HEK293T (cell line): ENCODE data around the gene KCNMA1.

Source experiments
- CTCF ChIA-PET: fragments of 350-600 bp; formaldehyde crosslinking; extraction: SDS; loops from one replicate; lab custom pipeline; 2021; ENCODE audit warnings: antibody characterized with exemption, inconsistent platforms; lab: Yijun Ruan, JAX
- POLR2A ChIA-PET: fragments of 350-600 bp; formaldehyde crosslinking; extraction: SDS; loops from one replicate; lab custom pipeline; 2020; ENCODE audit warnings: antibody characterized with exemption, inconsistent platforms; lab: Yijun Ruan, JAX
- DNase-seq: peaks from one replicate; pipeline ENCODE4 v3.0.0; 2012; ENCODE audit warnings: mixed read lengths; ENCODE audit errors: extremely low spot score
- ARNT ChIP-seq: fragments of 450-650 bp; IDR thresholded peaks from 2 replicates; pipeline ENCODE4 v1.6.1; 2017; ENCODE audit warnings: mild to moderate bottlenecking
- BHLHE40 ChIP-seq: fragments of 450-650 bp; IDR thresholded peaks from 2 replicates; pipeline ENCODE4 v1.6.1; 2016; ENCODE audit warnings: mild to moderate bottlenecking, moderate library complexity, borderline replicate concordance
- CTBP1 ChIP-seq: fragments of 450-650 bp; IDR thresholded peaks from 2 replicates; pipeline ENCODE4 v1.6.1; 2016; ENCODE audit warnings: borderline replicate concordance
- ELF4 ChIP-seq: fragments of 450-650 bp; IDR thresholded peaks from 2 replicates; pipeline ENCODE4 v1.6.1; 2017; ENCODE audit warnings: antibody characterized with exemption
- FOXA1 ChIP-seq: fragments of 450-650 bp; IDR thresholded peaks from 2 replicates; pipeline ENCODE4 v1.6.1; 2016; ENCODE audit warnings: mild to moderate bottlenecking
- FOXK2 ChIP-seq: fragments of 450-650 bp; IDR thresholded peaks from 2 replicates; pipeline ENCODE4 v1.6.1; 2016; ENCODE audit warnings: mild to moderate bottlenecking
- FOXM1 ChIP-seq: fragments of 450-650 bp; IDR thresholded peaks from 2 replicates; pipeline ENCODE4 v1.6.1; 2017; ENCODE audit warnings: mild to moderate bottlenecking, borderline replicate concordance
- HDGF ChIP-seq: fragments of 450-650 bp; IDR thresholded peaks from 2 replicates; pipeline ENCODE4 v1.6.1; 2017; ENCODE audit warnings: antibody characterized with exemption, borderline replicate concordance
- L3MBTL2 ChIP-seq: fragments of 450-650 bp; conservative IDR thresholded peaks from 2 replicates; pipeline ENCODE4 v1.6.1; 2016; ENCODE audit warnings: mild to moderate bottlenecking
- LEF1 ChIP-seq: fragments of 450-650 bp; IDR thresholded peaks from 2 replicates; pipeline ENCODE4 v1.6.1; 2017; ENCODE audit warnings: mild to moderate bottlenecking, borderline replicate concordance
- NFRKB ChIP-seq: fragments of 450-650 bp; IDR thresholded peaks from 2 replicates; pipeline ENCODE4 v1.6.1; 2016; ENCODE audit warnings: mild to moderate bottlenecking, moderate library complexity
- PKNOX1 ChIP-seq: fragments of 450-650 bp; IDR thresholded peaks from 2 replicates; pipeline ENCODE4 v1.6.1; 2016
- SP1 ChIP-seq: fragments of 450-650 bp; IDR thresholded peaks from 2 replicates; pipeline ENCODE4 v1.6.1; 2017
- SUZ12 ChIP-seq: fragments of 450-650 bp; IDR thresholded peaks from 2 replicates; pipeline ENCODE4 v1.6.1; 2016; ENCODE audit warnings: mild to moderate bottlenecking
- TARDBP ChIP-seq: fragments of 450-650 bp; IDR thresholded peaks from 2 replicates; pipeline ENCODE4 v1.6.1; 2016
- ZNF384 ChIP-seq: fragments of 450-650 bp; IDR thresholded peaks from 2 replicates; pipeline ENCODE4 v1.6.1; 2016

KCNMA1 gene

DNA sequence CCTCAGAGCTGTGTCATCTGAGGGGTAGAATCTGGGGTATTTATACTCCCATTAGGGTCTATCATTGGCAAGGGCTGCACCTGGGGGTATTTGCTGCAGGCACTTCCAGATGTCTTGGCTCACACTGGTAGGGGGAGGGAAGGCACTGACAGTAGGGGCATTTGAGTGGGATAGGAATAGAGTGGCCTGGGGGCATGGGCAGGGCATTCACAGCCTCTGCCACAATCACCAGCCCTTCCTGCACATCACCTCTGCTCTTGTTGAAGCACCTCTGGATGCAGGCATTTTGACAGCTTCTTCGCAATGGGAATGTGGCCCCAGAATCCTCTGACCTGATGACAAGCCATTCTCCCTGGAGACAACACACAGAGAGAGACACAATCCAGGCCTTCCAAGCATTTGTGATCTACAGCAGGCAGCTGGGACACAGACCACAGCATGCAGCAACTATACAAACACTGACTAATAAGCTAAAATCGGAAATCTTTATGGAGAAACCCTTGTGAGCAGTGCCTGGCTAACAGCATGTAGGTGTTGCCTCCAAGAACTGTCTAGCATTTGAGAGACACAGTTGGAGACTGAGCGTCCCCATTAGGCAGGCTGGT is 178.5 kb downstream of the KCNMA1 start:
- POLR2A ChIA-PET, result no interaction called here

GRCh38 chr10:77457721-77458120 is 179.9 kb downstream of the KCNMA1 start:
- TF ChIP-seq SUZ12 (no peak), NFRKB (no peak), ZNF384 (no peak), FOXA1 (no peak), ELF4 (no peak), FOXK2 (no peak), CTBP1 (no peak), FOXM1 (no peak), PKNOX1 (no peak), HDGF (no peak), BHLHE40 (no peak), TARDBP (no peak)
- ChIA-PET CTCF (no interaction called here), POLR2A (no interaction called here)
- no peak for DNase-seq

More for the DNA sequence above, 178.5 kb downstream of the KCNMA1 start:
- DNase-seq, result no peak
- TF ChIP-seq BHLHE40 (no peak), LEF1 (no peak), FOXA1 (no peak), PKNOX1 (no peak), HDGF (no peak), SP1 (no peak), NFRKB (no peak), ELF4 (no peak)
- CTCF ChIA-PET, result no interaction called here

DNA sequence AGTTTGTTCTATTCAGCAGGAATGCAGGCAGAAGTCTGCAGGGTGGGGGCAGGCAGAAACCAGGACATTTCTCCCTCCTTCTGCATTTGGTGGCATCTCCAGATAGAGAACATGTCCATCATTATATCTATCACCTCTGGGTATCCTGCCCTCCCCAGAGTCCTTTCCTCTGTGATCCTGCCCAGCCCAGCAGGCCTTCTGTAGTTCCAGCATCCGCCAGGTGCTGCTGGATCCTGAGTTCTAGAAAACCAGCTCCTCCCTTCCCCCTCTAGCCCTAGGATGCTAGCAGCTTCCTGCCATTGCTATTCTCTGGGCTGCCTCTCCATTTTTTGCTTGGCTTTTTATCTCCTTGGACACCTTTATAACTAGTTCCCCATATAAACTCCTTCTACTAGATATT is 180.3 kb downstream of the KCNMA1 start:
- DNase-seq, result no peak
- TF ChIP-seq FOXA1 (no peak), TARDBP (no peak), LEF1 (no peak), SUZ12 (no peak), CTBP1 (no peak), BHLHE40 (no peak), PKNOX1 (no peak), L3MBTL2 (no peak), HDGF (no peak), FOXK2 (no peak), FOXM1 (no peak), ELF4 (no peak), SP1 (no peak), ARNT (no peak), ZNF384 (no peak), NFRKB (no peak)
- ChIA-PET CTCF (no interaction called here), POLR2A (no interaction called here)

- ChIA-PET POLR2A (no interaction called here), CTCF (no interaction called here)
- TF ChIP-seq LEF1, result no peak
- TF ChIP-seq L3MBTL2, result no peak
- no peak for DNase-seq
Observed at GRCh38 chr10:77456414-77456813, 181.2 kb downstream of the KCNMA1 start.

DNA sequence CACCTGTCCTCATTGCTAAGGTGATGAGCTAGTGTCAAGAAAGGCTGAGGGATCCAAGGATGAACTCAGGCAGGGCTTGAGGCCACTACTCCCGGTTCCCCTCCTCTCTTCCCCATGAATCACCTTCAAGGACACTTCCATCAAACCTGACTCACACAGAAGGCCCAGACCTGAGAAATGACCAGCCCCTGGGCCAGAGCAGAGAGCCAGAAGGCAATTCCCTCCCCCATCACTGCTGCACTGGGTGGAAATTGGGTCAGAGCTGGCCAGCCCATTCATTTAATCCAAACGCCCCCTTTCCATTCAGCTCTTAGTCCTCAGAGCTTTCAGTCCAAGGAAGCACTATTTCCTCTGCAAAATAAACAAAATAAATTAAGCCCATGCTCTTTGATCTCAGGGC is 182.0 kb downstream of the KCNMA1 start:
- ChIA-PET CTCF (no interaction called here), POLR2A (no interaction called here)
- TF ChIP-seq TARDBP (no peak), ZNF384 (no peak), CTBP1 (no peak), HDGF (no peak), L3MBTL2 (no peak), SUZ12 (no peak), ELF4 (no peak), LEF1 (no peak), FOXK2 (no peak), SP1 (no peak), PKNOX1 (no peak), NFRKB (no peak), ARNT (no peak), BHLHE40 (no peak), FOXA1 (no peak)
- no peak for DNase-seq

GRCh38 chr10:77452952-77453564 is 184.6 kb downstream of the KCNMA1 start:
- no peak for DNase-seq
- CTCF ChIA-PET, result interaction anchor here (0.6 kb wide), 1 partner anchor 217 kb away, joined by 3 read pairs; no protein-coding TSS in a partner anchor
- TF ChIP-seq CTBP1, result no peak
- no peak for TF ChIP-seq NFRKB
- TF ChIP-seq FOXK2, result no peak
- TF ChIP-seq ELF4, result no peak
- no peak for TF ChIP-seq L3MBTL2
- no peak for TF ChIP-seq FOXA1
- TF ChIP-seq HDGF, result no peak
- TF ChIP-seq LEF1, result no peak
- TF ChIP-seq SP1, result no peak
- no peak for TF ChIP-seq PKNOX1
- no peak for TF ChIP-seq TARDBP
- no peak for TF ChIP-seq ZNF384
- no peak for TF ChIP-seq BHLHE40
- TF ChIP-seq FOXM1, result no peak
- no peak for TF ChIP-seq ARNT
- no peak for TF ChIP-seq SUZ12
- POLR2A ChIA-PET, result no interaction called here
